Neural cell (in vitro differentiated cells): ENCODE data around the gene FARSA. TPM values are rescaled to one million over a fixed set of nuclear protein-coding genes. Genes with fewer than 3 reads are reported as not detected.
"Not testable (repeated sequence)": the region's sequence is repeated elsewhere in the genome, so short reads cannot be mapped to it uniquely, and the experiment has no call there.

Experiments used
- H2AFZ ChIP-seq: fragments of 200-600, 300-800 bp; sonication (generic), shearing (Covaris generic); 2 replicates; pipeline ENCODE4 v1.6.0; 2014; ENCODE audit warnings: low read depth, mild to moderate bottlenecking, antibody characterized with exemption, low read length, moderate library complexity
- H3F3A ChIP-seq: fragments of 200-600 bp; shearing (Covaris generic); 2 replicates; pipeline ENCODE4 v1.6.1; 2016; ENCODE audit warnings: mild to moderate bottlenecking, moderate library complexity, mixed read lengths, antibody characterized with exemption, low read length; ENCODE audit not compliant: insufficient read depth, poor library complexity, severe bottlenecking
- H3K27ac ChIP-seq: fragments of 200-600, 300-800 bp; sonication (generic), shearing (Covaris generic); 2 replicates; pipeline ENCODE4 v1.5.1; 2014; ENCODE audit warnings: mild to moderate bottlenecking, low read length, moderate library complexity
- H3K27me3 ChIP-seq: fragments of 300-800, 200-600 bp; sonication (generic), shearing (Covaris generic); 2 replicates; pipeline ENCODE4 v1.6.0; 2014; ENCODE audit warnings: mild to moderate bottlenecking, low read depth, low read length, moderate library complexity; ENCODE audit not compliant: insufficient read depth
- H3K36me3 ChIP-seq: fragments of 300-800, 200-600 bp; sonication (generic), shearing (Covaris generic); 2 replicates; pipeline ENCODE4 v1.5.1; 2014; ENCODE audit warnings: mild to moderate bottlenecking, antibody characterized with exemption, low read length, moderate library complexity; ENCODE audit not compliant: insufficient read depth
- H3K4me2 ChIP-seq: fragments of 300-800, 200-600 bp; sonication (generic), shearing (Covaris generic); 2 replicates; pipeline ENCODE4 v1.6.0; 2014; ENCODE audit warnings: mild to moderate bottlenecking, low read length
- H3K4me3 ChIP-seq: fragments of 300-800, 200-600 bp; sonication (generic), shearing (Covaris generic); 2 replicates; pipeline ENCODE4 v1.5.1; 2014; ENCODE audit warnings: mild to moderate bottlenecking, low read length, moderate library complexity
- H3K79me2 ChIP-seq: fragments of 200-600 bp; shearing (Covaris generic); replicated peaks from 2 replicates; pipeline ENCODE4 v1.6.0; 2014; ENCODE audit warnings: mild to moderate bottlenecking, low read length, moderate library complexity; ENCODE audit not compliant: insufficient read depth
- H3K9ac ChIP-seq: fragments of 300-800, 200-600 bp; sonication (generic), shearing (Covaris generic); 2 replicates; pipeline ENCODE4 v1.6.1; 2016; ENCODE audit warnings: mild to moderate bottlenecking, low read length, mixed read lengths
- H3K9me2 ChIP-seq: fragments of 200-600 bp; shearing (Covaris generic); 2 replicates; pipeline ENCODE4 v1.6.1; 2016; ENCODE audit warnings: mild to moderate bottlenecking, low read length, mixed read lengths; ENCODE audit not compliant: insufficient read depth
- H3K9me3 ChIP-seq: fragments of 200-600, 300-800 bp; sonication (generic), shearing (Covaris generic); 2 replicates; pipeline ENCODE4 v1.6.1; 2016; ENCODE audit warnings: mild to moderate bottlenecking, mixed run types, low read length, moderate library complexity, mixed read lengths
- H4K20me1 ChIP-seq: fragments of 200-600 bp; shearing (Covaris generic); 2 replicates; pipeline ENCODE4 v1.6.1; 2016; ENCODE audit warnings: mild to moderate bottlenecking, mixed run types; ENCODE audit not compliant: insufficient read depth
- EP300 ChIP-seq: fragments of 450-650 bp; conservative IDR thresholded peaks from 2 replicates; pipeline ENCODE4 v1.6.1; 2014; ENCODE audit warnings: antibody characterized with exemption, mild to moderate bottlenecking, moderate library complexity; ENCODE audit not compliant: poor library complexity, severe bottlenecking
- EZH2 ChIP-seq: fragments of 200-600, 300-800 bp; shearing (Covaris generic), sonication (generic); IDR thresholded peaks from 2 replicates; pipeline ENCODE4 v1.6.1; 2014; ENCODE audit warnings: antibody characterized with exemption, low read length, borderline replicate concordance, mild to moderate bottlenecking; ENCODE audit not compliant: insufficient read depth, poor library complexity, severe bottlenecking
- MXI1 ChIP-seq: fragments of 450-650 bp; conservative IDR thresholded peaks from 2 replicates; pipeline ENCODE4 v1.6.1; 2014; ENCODE audit warnings: antibody characterized with exemption, mild to moderate bottlenecking; ENCODE audit not compliant: poor library complexity, severe bottlenecking
- POLR2AphosphoS5 ChIP-seq: IDR thresholded peaks from 2 replicates; pipeline ENCODE4 v1.6.1; 2012
- RAD21 ChIP-seq: fragments of 450-650 bp; conservative IDR thresholded peaks from 2 replicates; pipeline ENCODE4 v1.6.1; 2014; ENCODE audit warnings: antibody characterized with exemption, mild to moderate bottlenecking, moderate library complexity
- SMC3 ChIP-seq: fragments of 450-650 bp; conservative IDR thresholded peaks from 2 replicates; pipeline ENCODE4 v1.6.1; 2014; ENCODE audit warnings: antibody characterized with exemption, mild to moderate bottlenecking, moderate library complexity; ENCODE audit not compliant: poor library complexity
- TAF1 ChIP-seq: IDR thresholded peaks from 2 replicates; pipeline ENCODE4 v1.6.1; 2012; ENCODE audit warnings: low read depth
- polyA plus RNA-seq: library from polyadenylated mRNA; depleted of rRNA; stranded (reverse); fragments of >200 nt; gene quantifications from 2 replicates; pipeline ENCODE4 v1.2.3, GENCODE V29; 2014
- TF ChIP-seq, protein P1 (sequence below): fragments of 450-650 bp; IDR thresholded peaks from 2 replicates; pipeline ENCODE4 v1.5.1; 2014; ENCODE audit warnings: antibody characterized with exemption, mild to moderate bottlenecking, moderate library complexity; ENCODE audit not compliant: poor library complexity, severe bottlenecking
- TF ChIP-seq, protein P2 (sequence below): IDR thresholded peaks from 2 replicates; pipeline ENCODE4 v1.6.1; 2012; ENCODE audit warnings: borderline replicate concordance

FARSA gene
- polyA plus RNA-seq, 1 donor from 2014 or later = 47.6 TPM

DNA sequence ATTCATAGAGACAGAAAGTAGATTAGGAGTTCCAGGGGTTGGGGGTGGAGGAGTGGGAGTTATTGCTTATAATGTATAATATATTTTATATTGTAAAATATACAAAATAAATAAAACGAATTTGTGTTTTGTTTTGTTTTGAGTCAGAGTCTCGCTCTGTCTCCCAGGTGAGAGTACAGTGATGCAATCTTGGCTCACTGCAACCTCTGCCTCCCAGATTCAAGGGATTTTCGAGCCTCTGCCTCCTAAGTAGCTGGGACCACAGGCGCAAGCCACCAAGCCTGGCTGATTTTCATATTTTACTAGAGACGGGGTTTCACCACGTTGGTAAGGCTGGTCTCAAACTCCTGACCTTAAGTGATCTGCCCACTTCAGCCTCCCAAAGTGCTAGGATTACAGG lies 26.0 kb upstream of the FARSA start:
- no peak for TF ChIP-seq EP300
- TF ChIP-seq, protein P1, sequence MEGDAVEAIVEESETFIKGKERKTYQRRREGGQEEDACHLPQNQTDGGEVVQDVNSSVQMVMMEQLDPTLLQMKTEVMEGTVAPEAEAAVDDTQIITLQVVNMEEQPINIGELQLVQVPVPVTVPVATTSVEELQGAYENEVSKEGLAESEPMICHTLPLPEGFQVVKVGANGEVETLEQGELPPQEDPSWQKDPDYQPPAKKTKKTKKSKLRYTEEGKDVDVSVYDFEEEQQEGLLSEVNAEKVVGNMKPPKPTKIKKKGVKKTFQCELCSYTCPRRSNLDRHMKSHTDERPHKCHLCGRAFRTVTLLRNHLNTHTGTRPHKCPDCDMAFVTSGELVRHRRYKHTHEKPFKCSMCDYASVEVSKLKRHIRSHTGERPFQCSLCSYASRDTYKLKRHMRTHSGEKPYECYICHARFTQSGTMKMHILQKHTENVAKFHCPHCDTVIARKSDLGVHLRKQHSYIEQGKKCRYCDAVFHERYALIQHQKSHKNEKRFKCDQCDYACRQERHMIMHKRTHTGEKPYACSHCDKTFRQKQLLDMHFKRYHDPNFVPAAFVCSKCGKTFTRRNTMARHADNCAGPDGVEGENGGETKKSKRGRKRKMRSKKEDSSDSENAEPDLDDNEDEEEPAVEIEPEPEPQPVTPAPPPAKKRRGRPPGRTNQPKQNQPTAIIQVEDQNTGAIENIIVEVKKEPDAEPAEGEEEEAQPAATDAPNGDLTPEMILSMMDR = no peak
- TF ChIP-seq POLR2AphosphoS5 = no peak
- TF ChIP-seq RAD21 = no peak
- TF ChIP-seq, protein P2, sequence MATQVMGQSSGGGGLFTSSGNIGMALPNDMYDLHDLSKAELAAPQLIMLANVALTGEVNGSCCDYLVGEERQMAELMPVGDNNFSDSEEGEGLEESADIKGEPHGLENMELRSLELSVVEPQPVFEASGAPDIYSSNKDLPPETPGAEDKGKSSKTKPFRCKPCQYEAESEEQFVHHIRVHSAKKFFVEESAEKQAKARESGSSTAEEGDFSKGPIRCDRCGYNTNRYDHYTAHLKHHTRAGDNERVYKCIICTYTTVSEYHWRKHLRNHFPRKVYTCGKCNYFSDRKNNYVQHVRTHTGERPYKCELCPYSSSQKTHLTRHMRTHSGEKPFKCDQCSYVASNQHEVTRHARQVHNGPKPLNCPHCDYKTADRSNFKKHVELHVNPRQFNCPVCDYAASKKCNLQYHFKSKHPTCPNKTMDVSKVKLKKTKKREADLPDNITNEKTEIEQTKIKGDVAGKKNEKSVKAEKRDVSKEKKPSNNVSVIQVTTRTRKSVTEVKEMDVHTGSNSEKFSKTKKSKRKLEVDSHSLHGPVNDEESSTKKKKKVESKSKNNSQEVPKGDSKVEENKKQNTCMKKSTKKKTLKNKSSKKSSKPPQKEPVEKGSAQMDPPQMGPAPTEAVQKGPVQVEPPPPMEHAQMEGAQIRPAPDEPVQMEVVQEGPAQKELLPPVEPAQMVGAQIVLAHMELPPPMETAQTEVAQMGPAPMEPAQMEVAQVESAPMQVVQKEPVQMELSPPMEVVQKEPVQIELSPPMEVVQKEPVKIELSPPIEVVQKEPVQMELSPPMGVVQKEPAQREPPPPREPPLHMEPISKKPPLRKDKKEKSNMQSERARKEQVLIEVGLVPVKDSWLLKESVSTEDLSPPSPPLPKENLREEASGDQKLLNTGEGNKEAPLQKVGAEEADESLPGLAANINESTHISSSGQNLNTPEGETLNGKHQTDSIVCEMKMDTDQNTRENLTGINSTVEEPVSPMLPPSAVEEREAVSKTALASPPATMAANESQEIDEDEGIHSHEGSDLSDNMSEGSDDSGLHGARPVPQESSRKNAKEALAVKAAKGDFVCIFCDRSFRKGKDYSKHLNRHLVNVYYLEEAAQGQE = no peak
- TF ChIP-seq SMC3 = no peak
- no peak for TF ChIP-seq EZH2
- no peak for TF ChIP-seq MXI1
- TF ChIP-seq TAF1 = no peak
- H4K20me1 ChIP-seq = no peaks in the 10 kb centered on the region
- no peaks in the 10 kb centered on the region for H3K27me3 ChIP-seq
- H3F3A ChIP-seq = no peaks in the 10 kb centered on the region
- H3K9me3 ChIP-seq = no peaks in the 10 kb centered on the region
- no peaks in the 10 kb centered on the region for H3K36me3 ChIP-seq
- no peak overlapping the region for H3K4me2 ChIP-seq
- H3K9ac ChIP-seq = no peak overlapping the region
- H2AFZ ChIP-seq = no peak overlapping the region
- H3K27ac ChIP-seq = no peak overlapping the region
- H3K79me2 ChIP-seq = no peaks in the 10 kb centered on the region
- no peak overlapping the region for H3K4me3 ChIP-seq
- H3K9me2 ChIP-seq = no peaks in the 10 kb centered on the region

DNA sequence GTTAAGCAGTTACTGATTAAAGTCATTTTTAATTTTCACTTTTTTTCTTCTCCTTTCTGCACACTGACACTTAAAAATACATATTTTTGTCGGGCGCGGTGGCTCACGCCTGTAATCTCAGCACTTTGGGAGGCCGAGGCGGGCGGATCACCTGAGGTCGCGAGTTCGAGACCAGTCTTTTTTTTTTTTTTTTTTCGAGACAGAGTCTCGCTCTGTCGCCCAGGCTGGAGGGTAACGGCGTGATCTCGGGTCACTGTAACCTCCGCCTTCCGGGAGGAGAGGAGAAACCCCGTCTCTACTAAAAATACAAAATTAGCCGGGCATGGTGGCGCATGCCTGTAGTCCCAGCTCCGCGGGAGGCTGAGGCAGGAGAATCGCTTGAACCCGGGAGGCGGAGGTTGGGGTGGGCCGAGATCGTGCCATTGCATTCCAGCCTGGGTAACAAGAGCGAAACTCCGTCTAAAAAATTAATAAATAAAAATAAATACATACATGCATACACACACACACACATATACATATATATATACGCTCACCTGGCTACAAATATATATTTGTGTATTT lies 24.0 kb upstream of the FARSA start:
- Histone ChIP-seq H3K4me2 (peak overlapping the region; percentile 55), H2AFZ (peak overlapping the region; percentile 65), H3K9ac (peak overlapping the region; percentile 77), H3K4me3 (peak overlapping the region; percentile 97), H3K27ac (peak overlapping the region; percentile 63)
- not testable (repeated sequence) for H3K27me3 ChIP-seq, H3K9me3 ChIP-seq, H4K20me1 ChIP-seq, H3K79me2 ChIP-seq, H3F3A ChIP-seq, H3K9me2 ChIP-seq, H3K36me3 ChIP-seq
